Suppressor macrophage treated with lipopolysaccharide for 4 hours (primary cell): ENCODE results near the gene TTC21A.

Experiments used
- DNase-seq: peaks from one replicate; pipeline ENCODE4 v3.0.0-alpha.2; 2020

TTC21A gene

DNA sequence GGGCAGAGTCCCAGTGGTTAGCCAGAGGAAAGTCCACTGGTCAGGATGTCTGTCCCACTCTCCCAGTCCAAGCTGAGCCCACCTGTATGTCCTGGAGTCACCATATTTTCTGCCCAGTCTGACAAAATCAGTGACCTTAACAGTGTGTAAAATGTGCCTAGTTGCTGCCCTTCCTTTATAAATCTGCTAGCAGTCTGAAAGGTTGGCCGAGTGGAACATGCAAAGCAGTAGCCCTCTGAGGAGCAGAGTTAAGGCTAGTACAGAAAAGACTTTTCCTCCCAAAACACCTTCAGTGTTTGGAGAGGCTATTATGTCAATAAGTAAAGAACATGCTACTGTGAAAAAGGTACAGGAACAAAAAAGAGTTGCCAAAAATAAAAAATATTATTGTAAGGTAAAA lies 15.3 kb downstream of the TTC21A start:
- DNase-seq = no peak

DNA sequence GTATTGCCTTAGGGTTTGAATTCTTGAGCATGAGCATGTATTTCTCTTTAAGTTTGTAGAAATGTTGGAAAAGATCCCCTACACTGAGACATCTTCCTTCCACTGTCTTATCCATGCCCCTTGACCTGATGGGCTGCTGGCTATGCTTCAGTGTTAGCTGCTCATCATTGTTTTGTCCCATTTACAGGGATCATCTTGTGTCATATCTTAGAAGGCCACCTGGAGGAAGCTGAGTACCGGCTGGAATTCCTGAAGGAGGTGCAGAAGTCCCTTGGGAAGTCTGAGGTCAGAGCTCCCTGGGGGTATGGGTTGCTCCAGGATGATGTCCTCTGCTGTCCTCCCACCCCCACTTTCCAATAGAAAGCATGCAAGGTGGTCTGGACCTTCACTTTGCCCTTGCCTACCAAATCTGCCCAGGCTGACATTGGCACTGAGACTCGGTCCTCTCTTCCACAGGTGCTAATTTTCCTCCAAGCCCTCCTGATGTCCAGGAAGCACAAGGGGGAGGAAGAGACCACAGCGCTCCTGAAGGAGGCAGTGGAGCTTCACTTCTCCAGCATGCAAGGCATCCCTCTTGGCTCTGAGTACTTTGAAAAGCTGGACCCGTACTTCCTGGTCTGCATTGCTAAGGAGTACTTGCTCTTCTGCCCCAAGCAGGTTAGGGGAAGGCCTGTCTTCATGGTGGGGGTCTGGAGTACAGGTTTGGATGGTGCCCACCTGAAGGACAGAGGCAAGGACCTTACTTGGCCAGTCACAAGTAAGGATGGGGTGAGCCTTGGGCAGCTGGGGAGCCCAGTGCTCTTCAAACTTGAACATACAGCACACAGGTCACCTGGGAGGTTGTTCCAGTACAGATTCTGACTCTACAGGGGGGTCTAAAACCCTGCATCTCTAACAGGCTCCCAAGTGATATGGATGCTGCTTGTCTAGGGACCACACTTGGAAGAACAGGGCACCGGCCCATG lies 17.7 kb downstream of the TTC21A start:
- no peak for DNase-seq

DNA sequence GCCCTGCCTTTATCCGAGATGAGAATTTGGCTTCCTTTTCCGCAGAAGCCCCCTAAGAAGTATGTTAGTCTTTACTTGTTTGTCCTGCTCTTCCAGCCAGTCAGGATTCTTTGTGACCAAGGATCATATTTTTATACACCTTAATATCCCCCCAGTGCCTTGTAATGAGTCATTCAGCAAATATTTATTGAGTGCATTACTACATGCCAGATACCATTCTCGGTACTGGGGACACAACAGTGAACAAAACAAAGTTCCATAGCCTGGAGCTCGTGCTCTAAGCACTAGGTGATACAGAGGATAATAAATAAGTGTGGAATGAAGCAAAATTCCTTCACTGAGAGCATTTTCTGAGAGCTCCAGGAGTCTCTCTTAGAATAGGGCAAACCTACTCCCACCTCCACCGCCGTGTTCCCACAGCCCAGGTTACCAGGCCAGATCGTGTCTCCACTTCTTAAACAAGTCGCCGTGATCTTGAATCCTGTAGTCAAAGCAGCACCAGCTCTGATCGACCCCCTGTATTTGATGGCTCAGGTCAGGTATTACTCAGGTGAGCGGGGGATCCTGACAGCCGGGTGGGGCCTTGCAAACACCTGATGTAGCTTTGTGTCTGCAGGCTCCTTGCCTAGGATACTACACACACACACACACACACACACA lies 18.5 kb downstream of the TTC21A start:
- no peak for DNase-seq

DNA sequence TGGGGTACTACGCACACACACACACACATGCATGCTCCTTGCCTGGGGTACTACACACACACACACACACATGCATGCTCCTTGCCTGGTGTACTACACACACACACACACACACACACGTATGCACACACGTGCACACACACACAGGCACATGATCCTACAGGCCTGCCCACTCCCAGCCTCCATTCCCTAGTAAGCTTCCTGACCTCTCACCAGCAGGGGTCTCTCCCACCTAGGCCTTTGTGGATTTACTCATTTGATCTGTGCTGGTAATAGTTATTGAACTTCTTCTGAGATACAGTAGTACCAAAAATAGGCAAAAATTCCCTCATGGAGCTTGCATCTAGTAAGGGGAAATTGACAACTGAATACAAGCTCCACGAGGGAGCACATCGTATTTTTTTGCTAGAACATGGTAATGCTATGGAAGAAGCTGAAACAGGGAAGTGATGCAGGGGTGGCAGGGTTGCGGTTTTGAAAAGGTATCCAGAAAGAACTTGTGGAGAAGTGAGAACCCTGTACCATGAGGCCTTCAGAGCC lies 19.1 kb downstream of the TTC21A start:
- DNase-seq = no peak

DNA sequence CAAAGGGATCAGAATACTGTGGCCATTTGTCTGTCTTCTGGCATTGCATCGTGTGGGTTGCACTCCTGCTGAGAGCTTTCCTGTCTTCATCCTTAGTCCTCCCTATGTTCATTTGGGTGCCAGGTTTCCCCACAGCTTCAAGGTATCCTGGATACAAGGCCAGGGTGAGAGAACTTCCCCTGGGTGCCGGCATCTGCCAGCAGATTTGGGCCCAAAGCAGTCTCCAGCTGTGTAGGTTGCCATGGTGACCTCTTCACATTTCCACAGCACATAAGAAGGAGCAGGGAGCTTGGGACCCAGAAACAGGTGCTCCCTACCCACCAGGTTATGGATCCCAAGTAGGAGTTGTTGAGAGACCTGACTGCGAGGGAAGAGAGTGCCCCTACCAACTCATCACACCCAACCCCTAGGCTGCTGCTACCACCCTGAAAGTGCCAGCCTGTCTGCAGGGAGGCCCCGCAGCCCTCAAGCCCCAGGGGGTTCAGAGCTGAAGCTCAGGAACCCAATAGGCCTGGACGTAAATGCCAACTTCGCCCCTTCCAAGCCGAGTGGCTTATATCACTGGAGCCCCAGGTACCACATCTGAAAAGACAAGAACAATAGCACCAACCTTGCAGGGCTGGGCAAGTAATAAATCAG lies 19.9 kb downstream of the TTC21A start:
- no peak for DNase-seq

DNA sequence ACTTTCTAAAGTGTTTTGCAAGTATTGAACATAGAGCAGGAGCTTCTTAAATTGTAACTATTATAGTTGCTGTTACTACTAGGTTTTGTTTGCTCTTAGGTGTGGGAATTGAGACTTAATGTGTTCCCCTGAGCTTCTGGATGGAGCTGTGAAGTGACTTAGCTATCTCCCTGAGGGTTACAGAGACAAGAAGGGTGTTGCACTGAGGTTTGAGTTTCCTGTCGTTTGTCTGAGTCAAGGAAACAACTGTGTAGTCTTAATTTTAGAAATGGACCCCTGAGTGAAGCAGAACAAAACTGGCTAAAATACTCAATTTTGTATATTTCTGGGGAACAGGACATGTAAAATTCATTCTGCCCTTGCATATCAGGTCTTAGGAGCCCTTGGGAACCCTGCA lies 20.4 kb downstream of the TTC21A start:
- no peak for DNase-seq

DNA sequence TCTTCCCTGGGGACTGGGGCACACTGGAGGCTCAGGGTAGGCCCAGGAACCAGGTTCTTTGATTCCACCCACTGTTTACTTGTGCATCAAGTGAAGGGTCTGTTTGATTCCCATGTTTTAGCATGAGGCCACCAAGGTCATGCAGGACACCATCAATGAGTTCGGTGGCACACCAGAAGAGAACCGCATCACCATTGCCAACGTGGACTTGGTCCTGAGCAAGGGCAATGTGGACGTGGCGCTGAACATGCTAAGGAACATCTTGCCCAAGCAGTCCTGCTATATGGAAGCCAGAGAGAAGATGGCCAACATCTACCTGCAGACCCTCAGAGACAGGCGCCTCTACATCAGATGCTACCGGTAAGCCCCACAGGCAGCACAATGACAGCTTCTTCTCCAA lies 21.5 kb downstream of the TTC21A start:
- no peak for DNase-seq

DNA sequence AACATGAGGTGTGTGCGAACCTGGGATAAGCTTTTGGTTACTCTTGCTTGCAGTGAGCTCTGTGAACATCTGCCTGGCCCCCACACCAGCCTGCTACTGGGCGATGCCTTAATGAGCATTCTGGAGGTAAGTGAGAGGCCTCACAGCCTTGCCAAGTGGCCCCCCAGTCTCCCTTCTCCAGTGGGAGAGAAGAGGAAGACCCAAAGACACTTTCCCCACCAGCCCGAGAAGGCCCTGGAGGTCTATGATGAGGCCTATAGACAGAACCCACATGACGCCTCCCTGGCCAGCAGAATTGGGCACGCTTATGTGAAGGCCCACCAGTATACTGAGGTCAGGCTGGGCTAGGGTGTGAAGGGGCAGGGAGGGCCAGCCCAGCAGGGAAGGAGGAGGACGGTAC lies 22.5 kb downstream of the TTC21A start:
- no peak for DNase-seq

DNA sequence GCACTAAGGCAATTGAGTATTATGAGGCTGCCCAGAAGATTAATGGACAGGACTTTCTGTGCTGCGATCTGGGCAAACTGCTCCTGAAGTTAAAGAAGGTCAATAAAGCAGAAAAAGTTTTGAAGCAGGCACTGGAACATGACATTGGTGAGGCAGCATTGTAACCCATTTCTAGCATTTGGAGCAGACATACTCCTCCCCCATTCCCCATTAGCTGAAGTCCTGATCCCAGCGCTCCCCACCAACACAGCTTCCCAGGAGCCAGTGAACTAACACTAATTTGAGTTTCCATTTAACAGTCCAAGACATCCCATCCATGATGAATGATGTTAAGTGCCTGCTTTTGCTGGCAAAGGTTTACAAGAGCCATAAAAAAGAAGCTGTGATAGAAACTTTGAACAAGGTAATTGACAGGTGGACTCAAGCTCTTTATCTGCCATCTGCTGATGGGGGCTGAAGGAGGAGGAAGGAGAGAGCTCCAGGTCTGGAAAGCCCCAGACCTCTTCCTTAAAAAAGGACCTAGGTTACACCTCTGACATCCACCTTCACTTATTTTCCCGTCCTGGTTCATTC lies 23.3 kb downstream of the TTC21A start:
- DNase-seq = no peak

DNA sequence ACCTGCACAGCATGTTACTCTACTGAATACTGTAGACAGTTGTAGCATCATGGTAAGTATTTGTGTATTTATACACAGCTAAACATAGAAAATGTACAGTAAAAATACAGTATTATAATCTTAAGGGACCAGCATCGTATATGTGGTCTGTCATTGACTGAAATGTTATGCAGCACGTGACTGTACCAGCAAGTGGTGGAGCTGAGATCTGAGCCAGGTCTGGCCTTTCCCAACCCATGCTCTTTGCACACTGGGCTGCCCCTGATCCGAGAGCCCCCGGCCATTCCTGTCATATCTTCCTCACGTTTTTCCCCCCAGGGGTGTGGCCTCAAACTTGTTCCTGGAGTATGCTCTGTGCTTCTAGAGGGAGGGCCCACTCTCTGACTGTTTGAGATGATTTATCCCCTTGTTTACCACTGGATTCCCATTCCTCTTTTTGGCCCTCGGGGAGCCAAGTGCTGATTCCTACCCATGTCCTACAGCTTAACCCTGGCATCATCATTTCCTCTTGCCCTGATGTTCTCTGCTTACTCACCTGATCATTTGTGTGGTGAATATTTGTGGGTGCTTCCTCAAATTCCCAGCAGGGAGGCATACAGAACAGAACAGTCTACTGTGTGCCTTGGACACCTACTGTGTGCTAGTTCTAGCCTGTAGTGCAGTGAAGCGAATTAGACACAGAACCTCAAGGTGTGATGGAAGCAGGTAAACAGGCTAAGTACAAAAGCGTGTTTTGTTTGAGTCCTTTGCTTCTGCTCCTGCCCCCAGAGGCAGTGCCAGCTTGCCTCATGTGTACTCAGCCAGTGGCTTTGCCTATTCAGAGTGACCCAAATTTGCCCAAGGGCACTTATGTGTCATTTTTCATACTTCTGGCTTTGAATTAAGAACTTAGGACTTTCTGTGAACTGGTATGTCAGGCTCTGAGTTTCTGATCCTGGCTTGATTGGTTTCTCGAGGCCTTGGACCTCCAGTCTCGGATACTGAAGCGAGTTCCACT lies 24.9 kb downstream of the TTC21A start:
- no peak for DNase-seq

DNA sequence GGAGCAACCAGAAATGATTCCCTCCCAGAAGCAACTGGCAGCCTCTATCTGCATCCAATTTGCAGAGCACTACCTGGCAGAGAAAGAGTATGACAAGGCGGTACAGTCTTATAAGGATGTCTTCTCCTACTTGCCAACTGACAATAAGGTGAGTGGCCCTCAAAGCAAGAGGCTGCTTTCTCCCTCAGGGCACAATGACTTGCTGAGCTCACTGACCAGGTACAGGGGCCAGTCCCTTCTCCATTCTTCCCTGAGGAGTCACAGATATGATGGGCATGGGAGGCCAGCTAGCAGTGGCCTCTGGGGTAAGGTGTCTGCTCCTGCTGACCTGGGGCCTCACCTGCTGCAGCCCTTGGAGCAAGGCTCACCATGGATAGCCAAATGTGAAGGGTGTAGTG lies 25.6 kb downstream of the TTC21A start:
- no peak for DNase-seq

DNA sequence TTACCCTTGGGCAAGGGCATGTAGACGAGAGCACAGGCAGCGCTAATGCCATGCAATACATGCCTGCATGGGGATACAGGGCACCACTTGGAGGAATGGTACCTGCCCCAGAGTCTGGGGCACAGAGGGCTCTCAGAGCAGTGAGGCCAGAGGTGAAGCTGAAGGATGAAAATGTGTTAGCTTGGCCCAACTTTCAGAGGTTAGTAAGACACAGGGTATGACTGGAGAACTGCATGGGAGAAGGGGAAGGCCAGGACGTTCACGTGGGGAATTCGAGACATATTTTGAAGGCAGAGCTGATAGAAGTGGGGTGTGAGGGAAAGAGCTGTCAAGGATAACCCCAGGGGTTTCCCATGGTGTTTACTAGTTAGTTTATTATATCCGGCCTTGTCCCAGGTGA lies 26.3 kb downstream of the TTC21A start:
- DNase-seq = no peak

DNA sequence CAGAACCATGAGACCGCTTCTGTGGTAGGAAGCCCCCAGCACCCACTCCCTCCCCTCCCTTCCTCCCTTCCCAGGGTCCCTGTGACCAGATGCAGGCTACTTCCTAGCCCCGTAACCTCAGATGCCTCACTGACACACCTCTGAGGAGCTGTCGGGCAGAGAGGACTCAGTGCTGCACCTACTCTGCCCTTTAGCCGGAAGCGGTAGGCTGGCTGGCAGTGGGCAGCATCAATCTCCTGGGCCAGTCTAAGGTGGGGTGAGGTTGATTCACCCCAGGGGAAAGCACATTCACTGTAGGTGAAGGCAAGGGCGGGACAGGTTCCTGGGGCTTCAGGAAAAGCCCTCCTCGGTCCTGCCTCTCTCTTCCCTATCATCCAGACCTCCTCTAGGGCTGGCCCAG lies 26.8 kb downstream of the TTC21A start:
- no peak for DNase-seq

DNA sequence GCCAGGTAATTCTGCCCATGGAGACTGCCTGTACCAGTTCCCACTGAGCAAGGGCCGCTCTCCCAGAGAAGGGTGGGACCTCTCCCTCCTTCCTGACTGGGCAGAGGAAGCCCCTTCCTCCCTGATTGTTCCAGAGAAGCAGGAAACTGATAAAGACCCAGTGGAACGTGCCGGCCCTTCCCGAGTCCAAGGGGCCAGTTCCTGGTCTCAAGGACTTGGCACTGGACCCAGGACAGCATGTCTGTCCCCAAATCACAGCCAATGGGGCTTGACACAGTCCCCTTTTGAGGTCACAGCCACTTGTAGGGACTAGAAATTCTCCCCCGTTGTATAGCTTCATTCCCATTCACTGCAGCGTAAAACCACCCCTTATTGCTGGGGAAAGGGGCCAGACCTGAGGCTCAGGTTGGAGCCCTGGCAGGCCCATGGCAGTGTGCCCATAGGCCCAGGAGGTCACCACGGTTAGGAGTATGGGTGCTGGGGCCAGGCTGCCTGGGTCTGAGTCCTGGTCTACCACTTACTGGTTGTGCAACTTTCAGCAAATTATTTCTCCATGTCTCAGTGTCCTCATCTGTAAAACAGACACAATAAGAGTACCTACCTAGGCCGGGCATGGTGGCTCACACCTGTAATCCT lies 27.8 kb downstream of the TTC21A start:
- no peak for DNase-seq

DNA sequence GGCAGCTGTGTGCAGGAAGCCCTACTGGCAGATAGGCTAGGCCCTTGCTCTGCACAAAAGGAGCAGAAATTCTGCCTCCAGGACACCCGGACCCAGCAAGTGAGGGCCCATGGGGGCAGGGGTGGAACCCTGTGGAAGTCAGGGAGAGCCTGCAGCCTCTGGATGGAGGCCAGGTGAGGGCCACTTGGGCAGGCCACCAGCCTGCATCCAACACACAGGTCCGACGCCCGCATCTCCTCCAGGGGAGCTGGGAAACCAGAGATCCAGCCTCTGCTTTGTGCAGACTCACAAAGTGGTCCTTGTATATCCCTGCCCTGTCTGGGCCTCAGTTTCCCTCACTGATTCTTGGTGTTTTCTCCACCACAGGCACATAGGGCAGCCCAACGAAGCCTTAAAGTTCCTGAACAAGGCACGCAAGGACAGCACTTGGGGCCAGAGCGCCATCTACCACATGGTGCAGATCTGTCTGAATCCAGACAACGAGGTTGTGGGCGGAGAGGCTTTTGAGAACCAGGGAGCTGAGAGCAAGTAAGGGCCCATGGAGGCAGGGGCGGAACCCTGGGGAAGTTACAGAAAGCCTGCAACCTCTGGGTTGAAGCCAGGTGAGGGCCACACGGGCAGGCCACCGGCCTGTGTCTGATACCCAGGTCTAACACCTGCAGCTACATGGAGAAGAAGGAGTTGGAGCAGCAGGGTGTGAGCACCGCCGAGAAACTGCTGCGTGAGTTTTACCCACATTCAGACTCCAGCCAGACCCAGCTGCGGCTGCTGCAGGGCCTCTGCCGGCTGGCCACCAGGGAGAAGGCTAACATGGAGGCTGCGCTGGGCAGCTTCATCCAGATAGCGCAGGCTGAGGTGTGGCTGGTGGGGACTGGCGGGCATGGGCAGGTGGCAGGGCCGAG lies 29.3 kb downstream of the TTC21A start:
- DNase-seq = no peak

DNA sequence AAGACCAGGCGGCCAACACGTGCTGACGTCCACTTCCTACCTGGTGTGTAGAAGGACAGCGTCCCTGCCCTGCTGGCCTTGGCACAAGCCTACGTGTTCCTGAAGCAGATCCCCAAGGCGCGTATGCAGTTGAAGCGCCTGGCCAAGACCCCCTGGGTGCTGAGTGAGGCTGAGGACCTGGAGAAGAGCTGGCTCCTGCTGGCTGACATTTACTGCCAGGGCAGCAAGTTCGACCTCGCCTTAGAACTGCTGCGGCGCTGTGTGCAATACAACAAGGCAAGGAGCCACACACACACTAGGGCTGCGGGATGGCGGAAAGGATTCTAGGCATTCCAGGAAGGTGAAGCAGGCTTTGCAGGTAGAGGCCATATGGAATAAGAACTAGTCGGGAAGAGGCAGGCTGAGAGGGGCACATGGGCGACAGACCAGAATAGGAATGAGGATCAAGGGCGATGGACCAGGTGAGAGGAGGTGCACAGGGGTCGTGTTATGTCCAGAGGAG lies 30.0 kb downstream of the TTC21A start:
- no peak for DNase-seq

DNA sequence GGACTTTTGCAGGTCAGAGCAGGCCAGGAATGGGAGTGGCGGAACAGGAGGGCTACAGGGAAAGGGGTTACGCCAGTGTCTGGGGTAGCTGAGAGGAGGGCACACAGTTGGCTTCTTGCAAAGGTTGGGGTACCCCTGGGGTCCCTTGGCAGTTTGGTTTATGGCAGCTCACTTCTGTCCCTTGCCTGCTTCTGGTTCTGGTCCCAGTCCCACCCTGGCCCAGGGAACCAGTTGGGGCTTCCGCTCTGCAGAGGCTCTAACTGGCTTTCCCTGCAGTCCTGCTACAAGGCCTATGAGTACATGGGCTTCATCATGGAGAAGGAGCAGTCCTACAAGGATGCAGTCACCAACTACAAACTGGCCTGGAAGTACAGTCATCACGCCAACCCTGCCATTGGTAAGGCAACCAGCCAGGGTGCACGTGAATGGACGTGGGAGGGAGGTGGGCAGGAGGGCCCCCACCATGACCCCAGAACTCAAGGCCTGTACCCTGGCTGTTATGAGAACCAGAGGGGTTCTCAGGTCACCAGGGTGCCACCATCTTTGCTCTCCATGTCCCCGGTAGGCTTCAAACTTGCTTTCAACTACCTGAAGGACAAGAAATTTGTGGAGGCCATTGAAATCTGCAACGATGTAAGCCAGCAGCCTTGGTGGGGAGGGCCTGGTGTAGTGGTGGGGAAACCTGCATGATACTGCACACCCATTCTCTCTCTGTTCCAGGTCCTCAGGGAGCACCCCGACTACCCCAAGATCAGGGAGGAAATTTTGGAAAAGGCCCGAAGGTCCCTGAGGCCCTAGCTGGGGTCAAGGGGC lies 30.7 kb downstream of the TTC21A start:
- no peak for DNase-seq

DNA sequence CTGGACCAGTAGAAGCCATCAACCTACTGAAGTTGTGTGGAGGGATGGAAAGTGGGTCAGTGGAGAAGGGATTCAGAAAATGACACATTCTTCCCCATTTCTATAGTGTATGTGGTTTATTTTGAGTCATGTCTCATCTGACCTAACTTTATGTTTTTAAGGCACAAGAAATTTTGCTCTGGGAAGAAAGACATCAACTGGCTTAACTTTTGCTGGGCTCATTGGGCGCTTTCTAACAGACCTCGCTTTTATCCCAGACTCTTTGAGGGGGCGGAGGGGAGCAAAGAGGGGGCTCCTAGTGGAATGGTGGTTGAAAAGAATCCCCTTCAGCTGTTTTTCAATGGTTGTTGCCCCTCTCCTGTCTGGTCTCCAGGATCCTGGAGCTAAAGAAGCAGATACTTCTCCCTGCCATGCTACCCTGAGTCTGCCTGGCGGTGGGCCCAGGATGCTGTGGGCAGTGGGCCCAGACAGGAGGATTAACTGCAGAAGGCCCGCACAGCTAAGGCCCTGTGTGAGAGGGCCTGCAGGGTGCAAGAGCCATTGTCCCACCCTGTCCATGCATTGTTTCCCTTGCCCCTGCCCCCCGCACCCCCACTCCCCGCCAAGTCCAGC lies 31.4 kb downstream of the TTC21A start:
- peak; percentile 58 for DNase-seq

DNA sequence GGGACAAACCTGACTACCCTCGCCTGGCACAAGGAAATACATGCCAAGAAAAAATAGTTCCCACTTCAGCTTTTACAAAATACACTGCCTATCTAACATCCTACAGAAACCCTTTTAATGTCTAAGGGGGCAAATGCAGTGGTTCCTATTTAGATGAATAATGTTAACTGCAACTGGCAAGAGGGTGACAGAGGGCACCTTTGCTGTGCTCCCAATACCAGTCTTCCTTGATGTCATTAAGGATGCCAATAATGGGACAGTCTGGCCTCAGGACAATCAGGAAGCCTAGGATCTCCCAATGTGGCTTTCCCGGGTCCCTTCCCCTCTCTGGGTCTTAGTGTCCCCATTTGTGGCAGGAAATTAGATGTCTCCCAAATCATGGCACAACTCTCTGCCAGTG lies 32.0 kb downstream of the TTC21A start:
- no peak for DNase-seq
